HG02870 (cell line): ENCODE measurements around the gene DCC.

ENCODE experiments used
- ATAC-seq: cut with Tn5 transposase; IDR thresholded peaks from one replicate; pipeline ENCODE4 v1.9.1; 2021; ENCODE audit warnings: mild to moderate bottlenecking, moderate library complexity; ENCODE audit not compliant: unreplicated experiment

DCC gene

DNA sequence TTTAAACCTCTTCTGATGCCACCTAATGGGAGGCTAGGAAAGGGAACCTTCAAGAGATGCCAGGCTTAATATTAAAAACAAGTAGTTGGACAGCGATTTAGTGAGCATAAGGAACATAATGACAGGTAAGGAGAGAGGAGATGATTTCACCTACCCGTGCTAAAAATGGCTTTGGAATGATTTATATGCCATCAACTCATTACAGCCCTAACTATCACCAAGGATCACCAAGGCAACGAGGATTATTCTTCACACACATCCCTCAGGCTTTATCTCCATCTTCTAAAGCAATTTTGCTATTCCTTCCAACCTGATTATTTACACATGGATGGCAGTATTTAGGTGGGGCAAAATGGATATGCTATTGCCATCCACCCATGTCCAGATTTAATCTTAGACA lies 237.8 kb downstream of the DCC start:
- no peak for ATAC-seq

DNA sequence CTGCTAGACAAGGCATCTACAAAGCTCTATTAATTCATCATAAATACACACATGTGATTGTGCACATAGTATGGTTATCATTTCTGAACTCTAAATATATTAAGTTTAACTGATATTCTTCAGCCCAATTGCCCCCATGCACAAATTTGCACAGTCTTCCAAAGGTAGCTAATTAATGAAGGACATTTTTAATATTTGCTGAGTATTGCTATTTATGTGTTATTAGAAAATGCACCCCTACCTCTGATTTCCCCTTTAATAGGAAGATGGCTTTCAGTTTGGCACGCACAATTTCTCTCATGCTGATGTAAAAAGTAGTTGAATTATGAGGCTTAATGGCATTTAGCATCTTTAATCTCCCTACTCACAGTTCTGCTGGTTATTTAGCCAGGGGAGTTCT lies 242.1 kb downstream of the DCC start:
- no peak for ATAC-seq

DNA sequence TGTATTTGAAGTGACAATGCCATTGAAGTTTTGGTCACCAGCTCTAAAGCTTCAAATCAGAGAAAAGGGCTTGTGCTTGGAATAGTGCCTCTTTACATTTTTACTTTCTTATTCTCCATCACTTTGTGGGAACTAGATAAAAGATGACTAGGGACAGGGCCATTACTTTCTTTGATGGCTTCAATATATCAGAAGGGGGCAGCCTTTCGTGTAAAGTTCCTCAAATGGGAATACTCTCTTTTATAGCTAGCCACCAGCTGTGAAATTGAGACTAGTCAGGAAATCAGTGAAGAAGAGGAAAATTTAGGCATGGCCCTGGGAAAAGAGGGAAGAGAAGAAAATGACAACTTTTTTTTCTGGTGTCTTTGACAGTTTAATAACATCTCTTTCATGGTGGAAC lies 242.5 kb downstream of the DCC start:
- no peak for ATAC-seq

DNA sequence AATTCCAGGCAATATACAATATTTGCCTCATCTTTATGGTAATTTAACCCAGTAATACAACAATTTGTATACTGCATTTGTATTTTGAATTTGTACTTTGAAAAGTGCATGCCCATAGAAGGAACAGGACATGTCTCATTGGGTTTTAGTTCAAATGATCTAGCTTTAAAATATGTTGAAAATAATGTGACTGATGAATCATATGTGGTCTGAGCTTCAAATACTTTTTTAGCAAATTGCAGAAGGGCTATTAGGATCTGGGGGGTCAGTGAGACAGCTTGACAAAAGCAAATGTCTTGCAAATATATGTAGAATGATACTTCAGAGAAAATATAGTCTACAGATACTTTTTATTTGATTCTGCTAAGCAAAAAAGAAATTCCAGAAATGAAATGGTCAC lies 248.9 kb downstream of the DCC start:
- ATAC-seq = no peak

DNA sequence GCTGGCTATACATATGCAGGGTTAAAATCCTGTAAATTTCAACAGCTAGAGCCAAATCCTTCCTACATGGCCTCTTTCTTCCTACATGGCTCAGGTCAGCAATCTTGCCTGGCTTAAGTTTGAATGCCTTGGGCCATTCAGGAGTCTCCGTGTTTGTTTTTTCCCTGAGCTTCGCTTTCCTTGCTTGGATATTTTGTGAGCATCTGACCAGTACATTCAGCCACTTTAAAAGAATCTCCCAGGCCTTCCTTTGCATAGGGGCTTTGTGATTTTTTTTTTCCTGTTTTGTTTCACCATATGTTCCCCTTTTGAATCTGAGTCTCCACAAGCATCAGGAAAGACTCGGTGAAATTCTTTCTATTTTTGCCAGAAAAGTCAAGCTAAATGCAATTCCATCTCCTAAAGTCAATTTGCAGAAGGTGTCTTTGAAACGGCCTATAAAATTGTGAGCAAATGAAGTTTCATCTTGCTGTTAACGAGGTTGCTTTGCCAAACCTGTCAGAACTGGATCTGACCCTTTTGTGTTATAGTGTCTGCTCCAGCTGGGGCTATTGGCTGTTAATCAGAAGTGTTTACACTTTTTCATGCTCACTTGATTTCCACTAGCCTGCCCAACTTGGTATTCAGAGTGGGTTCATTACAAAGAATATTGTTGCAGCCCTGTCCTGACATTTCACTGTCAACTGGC lies 256.9 kb downstream of the DCC start:
- ATAC-seq = no peak

DNA sequence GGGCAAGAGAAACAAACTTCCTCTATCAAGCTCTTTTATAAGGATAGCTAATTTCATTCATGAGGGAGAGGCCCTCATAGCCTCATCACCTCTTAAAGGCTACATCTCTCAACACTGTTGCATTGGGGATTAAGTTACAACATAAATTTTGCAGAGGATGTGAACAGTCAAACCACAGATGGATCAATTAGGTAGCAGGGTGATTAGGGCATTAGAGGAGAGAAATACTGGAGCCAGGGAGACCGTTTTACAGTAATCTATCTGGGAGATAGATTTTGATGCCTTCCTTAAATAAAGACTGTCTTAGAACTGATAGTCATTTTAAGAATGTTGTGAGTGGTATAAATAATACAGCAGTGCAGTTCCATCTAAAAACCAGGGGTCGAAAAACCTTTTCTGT lies 258.9 kb downstream of the DCC start:
- ATAC-seq = no peak

DNA sequence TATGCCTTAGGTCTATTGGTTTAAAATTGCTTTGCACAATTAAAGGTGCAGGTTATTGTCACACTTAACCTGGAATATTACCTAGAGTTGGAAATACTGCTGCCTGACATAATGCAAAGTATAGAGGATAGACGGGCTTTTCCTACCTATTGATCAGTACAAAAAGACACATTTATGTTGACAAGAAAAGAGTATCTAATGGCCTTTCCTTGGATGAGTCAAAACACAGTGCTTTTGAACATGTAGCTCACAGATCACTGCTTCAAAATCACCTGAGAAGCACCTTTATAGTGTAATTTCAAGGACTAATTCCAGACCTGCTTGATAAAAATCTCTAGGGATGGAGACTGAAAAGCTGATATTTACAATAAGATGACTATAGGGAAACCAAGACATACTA lies 262.8 kb downstream of the DCC start:
- ATAC-seq = no peak

DNA sequence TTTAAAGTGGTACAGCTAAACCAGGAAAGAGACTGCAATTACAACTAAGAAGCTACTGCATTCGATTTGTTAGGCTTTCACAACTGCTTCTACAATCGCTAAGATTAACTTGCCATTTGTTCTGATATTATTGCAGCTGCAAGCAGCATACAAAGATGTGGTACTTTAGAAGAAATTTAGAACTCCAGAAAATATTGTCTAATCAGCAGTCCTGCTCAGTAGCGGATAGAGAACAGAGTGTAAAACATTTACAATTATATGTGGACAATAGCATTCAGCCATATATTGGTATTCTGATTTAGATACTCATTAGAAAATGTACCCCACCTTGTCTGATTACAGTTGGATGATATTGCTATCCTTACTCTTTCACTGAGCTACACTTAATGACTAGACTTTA lies 265.3 kb downstream of the DCC start:
- ATAC-seq = no peak

DNA sequence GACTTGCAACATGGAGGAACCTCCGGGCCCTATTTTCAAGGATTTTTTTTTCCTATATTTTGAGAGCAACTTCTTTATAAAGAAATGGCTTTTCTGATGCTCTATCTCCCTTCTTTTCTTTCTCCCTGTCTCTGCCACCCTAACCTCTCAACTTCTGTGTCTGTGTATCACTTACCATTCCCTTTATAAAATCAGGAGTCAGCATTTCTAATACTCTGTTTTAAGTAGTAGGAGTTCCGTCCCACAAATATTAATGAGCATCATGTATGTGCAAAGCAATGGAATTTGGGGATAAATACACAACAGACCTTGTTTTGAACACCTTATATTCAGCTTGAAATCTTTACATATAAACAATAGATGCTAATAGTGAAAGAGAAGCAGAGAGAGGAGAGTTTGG lies 268.0 kb downstream of the DCC start:
- ATAC-seq = no peak

DNA sequence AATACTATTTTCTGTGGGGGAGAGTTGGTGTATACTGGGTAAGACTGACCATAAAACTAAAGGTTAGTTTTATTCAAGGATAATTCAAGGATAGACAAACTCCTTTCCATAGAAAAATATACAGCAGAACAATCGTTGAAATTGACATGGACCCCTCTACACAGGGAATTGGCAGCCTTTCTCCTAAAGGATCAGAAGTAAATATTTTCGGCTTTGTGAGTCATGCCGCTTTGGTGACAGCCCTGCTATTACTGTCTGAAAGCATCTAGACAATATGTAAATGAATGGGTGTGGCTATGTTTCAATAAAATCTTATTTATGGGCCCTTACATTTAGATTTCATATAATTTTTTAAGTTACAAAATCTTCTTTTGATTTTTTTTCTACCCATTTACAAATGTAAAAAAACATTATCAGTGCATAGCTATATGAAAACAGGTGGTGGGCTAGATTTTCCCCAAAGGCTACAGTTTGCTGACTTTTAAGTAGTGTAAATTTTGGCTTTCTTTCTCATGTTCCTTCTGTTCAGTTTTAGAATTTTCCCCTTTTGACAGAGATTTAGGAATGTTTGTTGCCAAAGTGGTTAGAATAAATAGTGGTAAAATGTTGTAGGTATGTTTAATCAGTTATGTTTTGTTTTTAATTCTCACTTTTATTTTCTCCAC lies 270.6 kb downstream of the DCC start:
- no peak for ATAC-seq

DNA sequence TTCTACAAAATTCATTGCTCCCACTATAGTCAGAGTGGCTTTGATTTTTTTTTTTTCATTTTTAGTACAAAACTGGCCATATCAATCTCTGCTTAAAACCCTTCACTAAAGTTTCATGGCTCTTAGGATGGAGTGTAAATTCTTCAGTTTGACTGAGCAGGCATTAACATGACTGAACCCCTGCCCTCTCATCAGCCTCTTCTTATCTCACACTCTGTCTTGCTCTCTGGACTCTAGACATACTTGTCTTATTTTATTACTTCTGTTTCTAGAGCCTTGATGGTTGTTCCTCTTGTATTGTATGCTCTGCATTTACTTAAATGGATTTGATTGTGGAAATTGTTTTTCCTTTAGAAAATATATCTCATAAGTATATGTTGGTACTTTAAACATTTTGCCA lies 272.4 kb downstream of the DCC start:
- ATAC-seq = no peak

DNA sequence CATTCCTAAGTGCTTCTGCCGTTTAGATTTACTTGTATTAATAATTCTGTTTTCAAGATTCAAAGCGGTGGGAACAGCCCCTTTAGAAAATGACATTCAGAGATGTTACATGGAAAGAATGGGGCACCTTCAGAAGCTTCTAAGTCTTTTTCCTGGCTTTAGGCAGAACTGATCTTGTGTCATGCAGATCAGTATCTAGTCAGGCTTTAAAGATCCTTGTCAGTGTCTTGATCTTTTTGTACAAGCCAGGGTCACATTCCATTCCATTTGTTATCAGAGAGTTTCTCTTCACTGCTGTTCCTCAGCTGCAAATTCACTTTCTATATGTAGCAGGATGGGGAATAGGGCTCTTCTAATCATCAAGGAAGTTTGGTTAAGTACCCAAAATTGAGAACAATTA lies 275.3 kb downstream of the DCC start:
- no peak for ATAC-seq

DNA sequence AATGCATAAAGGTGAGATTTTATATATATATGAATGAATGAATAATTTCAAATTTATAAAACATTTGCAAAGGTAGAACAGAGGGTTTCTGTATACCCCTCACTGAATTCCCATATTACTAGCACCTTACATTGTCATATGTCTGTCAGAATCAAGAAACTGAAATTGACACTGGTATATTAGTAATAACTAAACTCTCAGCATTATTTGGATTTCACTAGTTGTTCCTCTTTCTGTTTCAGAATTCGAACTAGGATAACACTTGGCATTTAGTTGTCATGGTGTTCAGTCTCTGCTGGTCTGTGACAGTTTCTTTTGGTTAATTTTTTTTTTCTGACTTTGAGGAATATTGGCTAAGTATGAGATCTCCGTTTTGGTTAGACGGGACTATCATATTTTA lies 275.9 kb downstream of the DCC start:
- ATAC-seq = peak; percentile 99

DNA sequence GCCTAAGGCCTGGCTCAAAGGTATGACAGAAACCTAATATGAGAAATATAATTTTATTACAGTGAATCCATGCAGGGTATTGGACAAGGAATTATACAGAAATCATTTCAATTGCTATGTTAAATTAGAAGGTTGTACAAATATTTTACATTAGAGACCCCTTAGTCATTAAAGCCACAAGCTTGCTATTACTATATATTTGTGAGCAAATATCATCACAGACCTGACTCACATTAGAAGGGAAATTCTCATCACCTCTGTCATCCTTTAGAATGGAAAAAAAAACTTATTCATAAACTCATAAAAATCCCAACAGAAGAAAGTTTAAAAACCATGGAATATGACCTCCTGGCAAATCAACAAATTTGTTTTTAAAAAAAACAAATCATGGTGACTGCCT lies 277.9 kb downstream of the DCC start:
- ATAC-seq = no peak

DNA sequence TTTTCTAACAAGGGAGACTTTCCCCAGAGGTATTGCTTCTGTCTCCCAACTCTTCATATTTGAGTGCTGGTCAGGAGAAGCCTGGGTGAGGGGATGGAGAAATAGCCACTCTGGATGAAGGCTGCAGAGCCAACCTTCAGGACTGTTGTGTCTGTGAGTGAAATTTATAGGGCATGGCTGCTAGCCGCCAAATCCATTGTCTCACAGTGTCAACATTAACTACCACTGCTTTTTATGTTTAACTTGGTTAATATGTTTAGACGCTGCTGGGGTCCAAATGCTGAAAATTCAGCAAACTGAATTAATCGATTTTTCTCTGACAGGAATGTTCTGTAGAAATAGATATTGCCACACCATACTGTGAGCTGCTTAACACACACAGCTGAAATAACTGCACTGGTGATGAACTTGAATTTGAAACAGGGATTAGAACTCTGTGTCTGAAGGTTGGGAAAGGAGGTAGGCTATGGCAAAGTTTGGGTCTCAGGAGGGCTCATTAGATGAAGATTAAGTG lies 281.0 kb downstream of the DCC start:
- no peak for ATAC-seq

DNA sequence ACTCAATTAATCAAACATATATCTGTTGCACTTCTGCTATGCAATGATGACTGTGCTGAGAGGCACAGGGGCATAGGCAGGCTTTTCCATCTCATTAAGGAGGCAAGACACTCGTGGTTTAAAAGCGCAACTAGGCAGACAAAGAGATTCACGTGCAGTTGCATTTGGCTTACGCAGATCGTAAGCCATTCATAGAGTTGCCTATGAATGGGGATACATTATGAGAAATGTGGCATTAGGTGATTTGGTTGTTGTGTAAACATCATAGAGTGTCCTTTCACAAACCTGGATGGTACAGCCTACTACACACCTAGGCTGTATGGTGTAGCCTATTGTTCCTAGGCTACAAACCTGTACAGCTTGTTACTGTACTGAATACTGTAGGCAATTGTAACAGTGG lies 284.7 kb downstream of the DCC start:
- no peak for ATAC-seq

DNA sequence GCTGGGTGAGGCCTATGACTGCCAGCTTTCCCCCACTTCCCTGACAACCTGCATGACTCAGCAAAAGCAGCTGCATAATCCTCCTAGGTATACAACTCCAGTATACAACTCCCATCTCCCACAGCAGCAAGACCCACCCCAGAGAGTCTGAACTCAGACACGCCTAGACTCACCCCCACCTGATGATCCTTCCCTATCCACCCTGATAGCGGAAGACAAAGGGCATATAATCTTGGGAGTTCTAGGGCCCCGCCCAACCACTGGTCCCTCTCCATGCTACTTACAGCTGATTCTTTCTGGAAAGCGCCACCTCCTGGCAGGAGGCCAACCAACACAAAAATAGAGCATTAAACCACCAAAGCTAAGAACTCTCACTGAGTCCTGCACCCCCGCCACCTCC lies 296.5 kb downstream of the DCC start:
- no peak for ATAC-seq

DNA sequence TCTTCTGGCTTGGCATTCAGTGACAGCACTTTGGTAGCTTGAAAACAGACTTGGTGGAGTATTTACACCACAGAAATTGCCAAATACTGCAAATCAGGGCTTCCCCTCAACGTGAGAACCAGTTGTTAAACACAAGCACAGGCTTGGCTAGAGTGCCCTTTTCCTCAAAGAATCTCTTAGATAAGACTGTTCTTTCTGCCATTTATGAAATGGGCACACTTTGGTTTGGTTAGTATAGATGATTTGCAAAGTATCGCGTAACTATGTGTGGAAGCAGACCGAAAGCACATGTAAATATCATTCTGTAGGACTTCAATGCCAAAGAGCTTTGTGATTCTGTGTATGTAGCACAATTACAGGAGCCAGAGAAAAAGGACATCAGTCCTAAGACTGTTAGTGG lies 308.2 kb downstream of the DCC start:
- ATAC-seq = no peak

DNA sequence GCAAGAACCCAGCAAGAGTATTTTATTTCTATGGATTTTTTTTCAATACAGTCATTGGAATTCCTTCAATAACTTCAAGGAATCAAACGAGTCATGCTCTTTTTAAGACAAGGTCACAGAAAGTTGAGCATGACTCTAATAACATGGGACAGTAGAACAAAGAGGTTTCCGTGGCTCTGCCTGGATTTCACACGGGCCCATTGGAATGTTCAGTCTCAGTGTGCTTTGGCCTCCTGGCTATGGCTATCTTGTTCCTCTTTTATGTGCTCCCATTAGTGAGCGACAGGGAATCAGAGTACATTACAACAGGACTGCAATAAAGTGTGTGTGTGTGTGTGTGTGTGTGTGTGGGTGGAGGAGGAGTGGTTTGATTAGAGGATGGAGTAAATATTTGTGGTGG lies 312.4 kb downstream of the DCC start:
- no peak for ATAC-seq

DNA sequence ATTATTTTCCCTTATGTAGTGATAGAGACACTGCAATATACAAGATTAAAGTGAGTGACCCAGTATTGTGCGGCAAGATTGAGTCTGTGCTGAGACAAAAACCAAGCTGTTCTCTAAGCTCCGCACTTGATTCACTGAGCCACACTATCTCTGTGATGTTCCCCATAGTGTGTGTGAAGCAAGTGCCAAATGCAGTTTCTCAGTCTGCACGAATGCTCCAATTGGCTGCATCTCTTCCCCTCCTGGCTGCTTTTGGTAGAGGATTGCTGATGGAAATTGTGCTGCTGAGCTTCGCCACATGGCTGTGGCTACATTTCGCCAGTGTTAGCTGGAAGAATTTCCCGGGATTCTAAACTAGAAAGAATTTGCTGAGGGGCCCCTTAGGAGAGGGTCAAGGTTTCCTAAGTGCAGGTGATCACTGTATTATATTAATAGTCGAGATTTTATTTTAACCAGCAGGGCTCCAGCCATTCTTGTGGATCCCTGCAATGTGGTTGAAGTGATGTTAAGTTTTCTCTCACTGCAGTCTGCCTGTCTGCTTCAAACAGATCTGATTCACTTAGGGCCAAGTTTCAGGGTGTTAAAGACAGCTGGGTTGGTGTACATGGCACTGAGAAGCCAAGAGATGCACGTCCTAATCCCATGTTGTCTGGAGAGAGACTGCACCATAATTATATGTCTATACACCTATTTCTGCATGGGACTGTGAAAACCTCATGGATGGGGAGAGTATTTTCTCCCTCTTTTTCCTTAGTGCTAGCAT lies 317.2 kb downstream of the DCC start:
- ATAC-seq = no peak

DNA sequence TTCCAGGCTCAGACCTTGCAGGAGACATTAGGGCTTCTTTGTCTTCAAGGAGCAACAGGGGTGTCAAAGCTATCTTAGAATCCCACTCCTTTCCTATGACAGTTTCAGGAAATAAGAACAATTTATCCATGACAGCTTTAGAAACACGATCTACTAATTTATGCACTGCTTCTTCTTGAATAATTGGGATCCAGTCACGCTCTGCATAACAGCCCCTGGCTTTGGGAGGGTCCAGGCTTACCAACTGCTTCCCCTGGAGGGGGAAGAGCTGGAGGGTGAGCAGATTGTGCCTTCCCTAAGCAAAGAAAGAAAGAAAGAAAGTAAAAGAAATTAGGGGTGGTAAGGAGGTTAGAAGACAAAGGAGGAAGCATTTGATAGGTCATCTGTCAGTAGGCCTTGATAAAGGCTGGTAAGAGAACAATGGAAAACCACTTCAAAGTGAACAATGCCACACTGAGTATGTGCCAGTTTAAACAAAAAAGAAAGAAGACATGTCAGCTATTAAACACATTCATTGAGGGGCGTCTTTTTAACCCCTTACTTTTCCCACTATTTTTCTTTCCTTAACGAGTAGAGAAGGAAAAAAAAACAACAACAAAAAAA lies 327.6 kb downstream of the DCC start:
- ATAC-seq = no peak

DNA sequence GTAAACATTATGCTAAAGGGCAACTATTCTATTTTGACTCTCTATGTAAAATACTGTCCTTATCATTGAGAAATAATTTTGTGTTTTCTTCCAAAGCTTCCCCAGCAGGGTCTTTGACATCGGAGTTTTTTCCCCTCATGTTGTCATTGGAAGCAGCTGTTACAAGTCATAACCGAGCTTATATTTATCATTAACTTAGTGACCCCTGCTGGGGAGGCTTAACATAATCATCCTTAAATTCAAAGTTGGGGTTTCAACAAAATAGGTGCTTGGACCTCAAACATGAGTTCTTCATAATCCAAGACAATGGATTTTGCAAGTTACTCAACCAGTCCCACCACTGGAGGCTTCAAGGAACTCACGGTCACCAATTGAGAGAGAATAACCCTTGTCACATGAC lies 330.9 kb downstream of the DCC start:
- ATAC-seq = no peak
